ENCODE data around the gene EMC1. TPM values are rescaled to one million over a fixed set of nuclear protein-coding genes. Genes with fewer than 3 reads are reported as not detected.

Gene EMC1
- polyA plus RNA-seq, 1 donor (not counting 4 experiments of a cell fraction or from before 2014, with no cell fraction given), result 28.6 TPM

- peaks cover 3% of the 10 kb centered on the region for H3K9me1 ChIP-seq (ENCODE audit: control insufficient read depth, extremely low read depth, insufficient read depth, low read length)
- H3K4me3 ChIP-seq (ENCODE audit: control insufficient read depth in 2 of 3, extremely low read depth in 1 of 3, insufficient read depth in 2 of 3, low read depth in 1 of 3, low read length in 3 of 3), result no peak overlapping the region
- peaks cover 65% of the 10 kb centered on the region for H3K79me2 ChIP-seq (ENCODE audit: control insufficient read depth, insufficient read depth, low read length)
- TF ChIP-seq CTCF (optimal IDR thresholded peaks at IDR 0.05 in 1 of 3, IDR thresholded peaks at IDR 0.05 in 1 of 3, conservative IDR thresholded peaks at IDR 0.05 in 1 of 3; ENCODE audit: extremely low read depth in 1 of 3, insufficient read depth in 2 of 3, low read length in 3 of 3) (no peak), EZH2 (IDR thresholded peaks at IDR 0.05; ENCODE audit: low read length) (no peak)
- H3K4me2 ChIP-seq (ENCODE audit: control insufficient read depth, extremely low read depth, insufficient read depth, low read depth, low read length), result no peak overlapping the region
- no peaks in the 10 kb centered on the region for H3K9me3 ChIP-seq (ENCODE audit: control insufficient read depth, low read depth, low read length)
- DNase-seq (ENCODE audit: low read depth, low spot score), result no peak
- H3K27ac ChIP-seq (ENCODE audit: control insufficient read depth, insufficient read depth, low read length), result no peak overlapping the region
- no peak for FAIRE-seq
- H3K4me1 ChIP-seq (ENCODE audit: control insufficient read depth, extremely low read depth, insufficient read depth, low read length), result peaks cover 17% of the 10 kb centered on the region
- peaks cover 12% of the 10 kb centered on the region for H4K20me1 ChIP-seq (ENCODE audit: control insufficient read depth, extremely low read depth, insufficient read depth, low read length)
- dilution Hi-C loops (cut with MboI; ENCODE audit: extremely low pct_ligation_motif_present, low sequenced_read_pairs), result no loop called here
- peaks cover 33 to 47% of the 10 kb centered on the region in 2 experiments for H3K36me3 ChIP-seq (ENCODE audit: control insufficient read depth in 2 of 2, extremely low read depth in 1 of 2, insufficient read depth in 2 of 2, low read length in 2 of 2)
- H3K9ac ChIP-seq (ENCODE audit: control insufficient read depth, extremely low read depth, insufficient read depth, low read length), result no peak overlapping the region
- no peaks in the 10 kb centered on the region for H3K27me3 ChIP-seq (ENCODE audit: control insufficient read depth, extremely low read depth, insufficient read depth, low read length)
- no peak overlapping the region for H2AFZ ChIP-seq (ENCODE audit: control insufficient read depth, low read length)
Observed at GRCh38 chr1:19255288-19255687, 4.0 kb upstream of the EMC1 start.

- no peak for TF ChIP-seq CTCF (optimal IDR thresholded peaks at IDR 0.05 in 1 of 3, IDR thresholded peaks at IDR 0.05 in 1 of 3, conservative IDR thresholded peaks at IDR 0.05 in 1 of 3; ENCODE audit: extremely low read depth in 1 of 3, insufficient read depth in 2 of 3, low read length in 3 of 3)
- DNase-seq (ENCODE audit: low read depth, low spot score) (no peak), FAIRE-seq (no peak)
- Histone ChIP-seq H3K4me2 (ENCODE audit: control insufficient read depth, extremely low read depth, insufficient read depth, low read depth, low read length) (no peak overlapping the region), H3K79me2 (ENCODE audit: control insufficient read depth, insufficient read depth, low read length) (peaks cover 73% of the 10 kb centered on the region), H4K20me1 (ENCODE audit: control insufficient read depth, extremely low read depth, insufficient read depth, low read length) (peaks cover 12% of the 10 kb centered on the region), H3K36me3 (ENCODE audit: control insufficient read depth in 2 of 2, extremely low read depth in 1 of 2, insufficient read depth in 2 of 2, low read length in 2 of 2) (peaks cover 28 to 41% of the 10 kb centered on the region in 2 experiments), H3K9ac (ENCODE audit: control insufficient read depth, extremely low read depth, insufficient read depth, low read length) (no peak overlapping the region), H3K27me3 (ENCODE audit: control insufficient read depth, extremely low read depth, insufficient read depth, low read length) (no peaks in the 10 kb centered on the region), H3K27ac (ENCODE audit: control insufficient read depth, insufficient read depth, low read length) (no peak overlapping the region), H3K4me1 (ENCODE audit: control insufficient read depth, extremely low read depth, insufficient read depth, low read length) (peaks cover 19% of the 10 kb centered on the region), H2AFZ (ENCODE audit: control insufficient read depth, low read length) (no peak overlapping the region), H3K4me3 (ENCODE audit: control insufficient read depth in 2 of 3, extremely low read depth in 1 of 3, insufficient read depth in 2 of 3, low read depth in 1 of 3, low read length in 3 of 3) (no peak overlapping the region), H3K9me1 (ENCODE audit: control insufficient read depth, extremely low read depth, insufficient read depth, low read length) (peaks cover 3% of the 10 kb centered on the region), H3K9me3 (ENCODE audit: control insufficient read depth, low read depth, low read length) (no peaks in the 10 kb centered on the region)
- dilution Hi-C loops (cut with MboI; ENCODE audit: extremely low pct_ligation_motif_present, low sequenced_read_pairs), result no loop called here
Observed at GRCh38 chr1:19254416-19254815, 3.1 kb upstream of the EMC1 start.

Measured in keratinocyte (primary cell).